CD4-positive, alpha-beta T cell treated with Interleukin-2 at 100 ng/mL for 4 hours (primary cell): ENCODE results near the gene PRRT4.

ENCODE experiments used
- DNase-seq: peaks from one replicate; pipeline ENCODE4 v3.0.0-alpha.2; 2020; ENCODE audit warnings: low spot score

PRRT4 gene

DNA sequence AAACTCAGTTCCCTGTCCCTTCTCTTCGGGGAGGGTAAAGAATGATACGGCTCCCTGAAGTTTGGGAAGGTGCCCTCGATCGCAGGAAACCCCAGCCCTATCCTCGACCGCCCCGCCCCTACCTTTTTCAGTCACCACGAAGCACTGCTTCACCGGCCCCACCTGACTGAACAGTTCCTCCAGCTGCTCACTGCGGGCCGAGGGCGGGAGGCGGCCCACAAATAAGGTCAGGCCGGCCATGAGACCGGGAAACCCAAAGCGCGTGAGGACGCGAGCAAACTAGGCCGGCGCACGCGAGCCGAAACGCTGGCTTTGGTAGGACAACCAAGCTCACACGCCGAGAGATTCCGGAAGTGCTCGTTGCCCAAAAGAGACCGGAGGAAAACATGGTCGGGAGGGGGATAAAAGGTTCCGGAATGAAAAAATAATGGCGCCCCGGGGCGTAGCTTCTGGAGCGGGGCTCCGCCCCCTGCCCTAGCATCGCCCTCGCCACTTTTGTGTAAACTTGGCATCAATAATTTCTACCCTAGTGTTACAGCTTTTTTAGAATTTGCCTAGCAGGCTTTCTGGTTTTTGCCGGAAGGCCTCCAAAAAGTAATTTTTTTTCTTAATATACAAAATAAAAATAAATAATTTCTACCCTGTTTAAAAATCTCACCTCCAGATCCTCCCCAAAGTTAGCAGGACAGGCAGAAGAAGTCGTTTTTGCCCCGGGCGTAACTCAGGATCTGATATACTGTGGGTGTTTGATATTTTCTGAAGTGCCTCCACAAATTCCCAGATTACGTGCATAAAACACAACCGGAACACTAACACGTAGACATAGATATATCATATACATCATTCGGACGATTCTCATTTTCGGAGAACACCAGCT lies 17.7 kb downstream of the PRRT4 start, which contains the start of gene RBM28:
Gene RBM28 (minus strand): TSS at position 355 of the 877 bp plus-strand sequence. CDS start 115 bp downstream, at position 240.
- peak; percentile 92 for DNase-seq

DNA sequence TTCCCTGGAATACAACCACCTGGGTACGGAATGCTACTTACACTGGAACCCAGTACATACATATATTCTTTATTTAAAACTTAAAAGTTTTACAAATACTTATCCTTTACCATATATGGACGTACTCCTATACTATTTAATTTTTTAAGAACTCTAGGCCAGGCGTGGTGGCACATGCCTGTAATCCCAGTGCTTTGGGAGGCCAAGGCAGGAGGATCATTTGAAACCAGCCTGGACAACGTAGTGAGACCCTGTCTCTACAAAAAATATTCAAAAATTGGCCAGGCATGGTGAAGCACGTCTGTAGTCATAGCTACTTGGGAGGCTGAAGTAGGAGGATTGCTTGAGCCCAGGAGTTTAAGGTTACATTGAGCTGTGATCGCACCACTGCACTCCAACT lies 19.8 kb downstream of the PRRT4 start:
- no peak for DNase-seq

GRCh38 chr7:128335730-128336129 lies 25.8 kb downstream of the PRRT4 start:
- DNase-seq = no peak

DNA sequence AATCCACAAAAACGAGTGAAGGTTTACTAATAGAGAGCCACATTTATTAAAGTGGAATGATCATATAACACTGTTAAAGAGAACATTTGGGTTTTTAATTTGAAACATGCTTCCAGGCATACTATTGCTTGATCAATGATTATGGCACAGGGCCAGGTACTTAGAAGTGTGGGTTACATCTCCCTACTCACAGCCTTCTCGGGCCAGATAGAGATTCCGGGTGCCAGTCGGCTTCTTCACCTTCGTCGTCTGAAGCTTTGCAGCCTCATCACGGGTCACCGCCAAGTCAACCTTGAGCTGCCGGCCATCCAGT lies 37.2 kb downstream of the PRRT4 start:
- no peak for DNase-seq

GRCh38 chr7:128323459-128324367 lies 37.8 kb downstream of the PRRT4 start:
- no peak for DNase-seq

GRCh38 chr7:128323040-128323439 lies 38.5 kb downstream of the PRRT4 start:
- no peak for DNase-seq

DNA sequence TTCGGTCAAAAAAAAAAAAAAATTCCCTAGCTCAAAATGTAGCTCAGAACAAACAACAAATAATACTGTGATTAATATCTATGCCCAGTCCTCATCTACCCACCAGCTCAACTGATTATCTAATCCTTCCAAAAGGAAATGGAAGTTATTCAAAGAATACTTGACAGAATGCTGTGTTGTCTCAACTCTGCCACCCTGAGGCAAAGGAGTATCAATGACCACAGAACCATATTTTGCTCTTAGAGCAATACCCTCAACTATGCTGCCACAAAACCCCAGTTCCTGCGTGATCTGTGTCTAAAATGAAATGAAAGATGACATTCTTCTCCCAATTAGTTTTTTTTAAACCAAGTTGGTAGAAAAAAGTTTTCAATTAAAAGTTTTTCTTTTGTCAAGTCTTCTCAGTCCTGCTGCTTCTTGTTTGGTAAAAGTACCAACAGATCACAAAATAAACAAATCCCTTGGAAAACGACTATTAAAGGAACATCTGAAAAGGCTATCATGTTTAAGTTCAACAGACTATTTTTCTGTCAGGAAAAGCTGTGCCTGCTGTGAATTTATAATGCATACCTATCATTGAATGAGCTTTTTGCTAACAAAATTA lies 39.3 kb downstream of the PRRT4 start:
- peak; percentile 41 for DNase-seq

- no peak for DNase-seq
These were observed 40.5 kb downstream of the PRRT4 start for GRCh38 chr7:128321044-128321422.

- no peak for DNase-seq
These were observed 42.8 kb downstream of the PRRT4 start for GRCh38 chr7:128318691-128319090.

DNA sequence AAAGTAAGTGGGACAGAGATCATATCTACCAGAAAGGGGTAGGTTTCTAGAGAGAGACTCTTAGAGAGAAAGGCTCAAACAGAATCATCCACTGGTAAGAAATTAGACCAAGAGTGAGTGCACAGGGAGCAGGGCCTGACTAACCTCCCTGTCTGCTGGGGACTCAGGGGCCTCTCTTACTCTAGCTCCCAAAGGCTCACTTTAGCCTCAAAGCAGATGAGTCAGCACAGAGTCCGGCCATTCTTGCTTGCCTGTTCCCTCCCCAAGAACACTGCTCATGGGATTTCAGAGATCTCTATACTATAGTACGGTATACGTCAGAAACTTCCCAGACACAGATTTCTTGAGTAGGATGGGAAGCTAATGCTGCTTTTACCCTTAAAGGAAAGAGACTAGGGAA lies 50.5 kb downstream of the PRRT4 start:
- no peak for DNase-seq

- no peak for DNase-seq
These were observed 51.0 kb downstream of the PRRT4 start for GRCh38 chr7:128310499-128310898.

DNA sequence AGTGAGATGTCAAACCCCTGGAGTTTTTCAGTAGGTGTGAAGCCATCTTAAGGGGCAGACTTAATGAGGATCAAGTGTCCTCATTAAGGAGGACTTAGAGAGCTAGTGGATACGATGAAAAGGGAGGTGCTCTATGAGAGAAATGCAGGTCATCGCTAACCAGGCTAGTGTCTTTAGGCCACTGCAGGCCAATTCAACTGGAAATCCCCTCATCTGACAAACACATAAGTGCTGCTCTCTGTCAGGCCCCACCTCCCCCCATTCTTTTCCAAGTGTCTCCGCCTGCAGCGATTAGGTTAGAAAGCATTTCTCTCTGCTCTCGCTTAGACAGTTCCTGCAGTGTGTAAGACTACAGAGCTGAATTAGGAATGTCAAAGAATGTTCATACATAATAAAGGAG lies 51.5 kb downstream of the PRRT4 start:
- no peak for DNase-seq

GRCh38 chr7:128309124-128309523 lies 52.4 kb downstream of the PRRT4 start:
- no peak for DNase-seq

- DNase-seq = no peak
These were observed 54.4 kb downstream of the PRRT4 start for GRCh38 chr7:128307061-128307460.

GRCh38 chr7:128304212-128304611 lies 57.3 kb downstream of the PRRT4 start:
- no peak for DNase-seq

DNA sequence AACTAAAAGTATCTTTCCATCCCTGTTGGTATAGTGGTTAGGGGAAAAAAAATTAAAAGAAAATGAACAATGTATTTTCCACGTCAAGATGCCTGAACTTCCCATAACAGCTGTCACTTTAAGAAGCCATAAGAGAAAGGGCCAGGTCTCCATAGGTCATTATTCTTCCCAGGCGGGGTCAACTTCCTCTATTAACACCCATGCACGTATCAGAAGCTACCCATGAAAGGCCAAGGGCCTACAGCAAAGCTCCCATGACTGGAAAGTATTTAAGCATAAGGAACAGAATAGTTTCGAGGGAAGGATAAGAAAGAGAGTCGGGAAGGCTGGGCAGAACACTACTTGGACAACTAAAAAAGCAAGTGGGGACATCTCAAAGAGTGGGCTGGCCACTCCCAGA lies 57.8 kb downstream of the PRRT4 start:
- DNase-seq = no peak

- DNase-seq = no peak
These were observed 58.4 kb downstream of the PRRT4 start for GRCh38 chr7:128303133-128303532.

DNA sequence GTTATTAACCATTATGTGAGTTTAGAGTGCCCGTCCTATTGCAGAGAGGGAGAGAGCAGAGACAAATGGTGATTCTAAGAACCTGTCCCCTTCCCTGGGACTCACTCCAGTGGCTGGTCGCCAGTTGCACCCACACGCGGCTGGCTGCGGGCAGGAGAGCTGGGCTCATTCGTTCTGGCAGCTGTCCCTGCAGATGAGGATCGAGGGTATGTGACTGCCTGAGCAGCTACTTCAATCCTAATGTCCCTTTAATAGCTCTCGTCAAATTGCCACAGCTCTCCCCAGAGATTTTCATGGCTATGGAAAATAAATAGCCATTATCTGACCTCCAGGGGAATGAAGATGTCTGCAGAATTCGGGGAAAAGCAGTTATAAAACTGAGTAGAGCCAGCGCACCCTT lies 59.4 kb downstream of the PRRT4 start:
- DNase-seq = no peak
